AG04450 (cell line): ENCODE measurements around the gene NSMF. TPM values are rescaled to one million over a fixed set of nuclear protein-coding genes. Genes with fewer than 3 reads are reported as not detected.

ENCODE experiments used
- CTCF ChIA-PET: fragments of 300-600, 350-600 bp; formaldehyde crosslinking; extraction: SDS; loops from one replicate; lab custom pipeline; 2022; ENCODE audit warnings: antibody characterized with exemption, inconsistent platforms; lab: Charles Lee
- POLR2A ChIA-PET: fragments of 350-600 bp; formaldehyde crosslinking; extraction: SDS; loops from one replicate; lab custom pipeline; 2021; ENCODE audit warnings: antibody characterized with exemption, inconsistent platforms; lab: Yijun Ruan, JAX
- DNase-seq: peaks from one replicate; pipeline ENCODE4 v3.0.0-alpha.2; 2011; ENCODE audit warnings: low read depth, low spot score
- H3K27ac ChIP-seq: one replicate; pipeline ENCODE4 v1.5.1; 2012; ENCODE audit warnings: low read depth, low read length, control low read depth
- H3K27me3 ChIP-seq: one replicate; pipeline ENCODE4 v1.6.0; 2012; ENCODE audit warnings: low read length; ENCODE audit not compliant: control insufficient read depth, insufficient read depth
- H3K4me3 ChIP-seq: 2 replicates; pipeline ENCODE4 v1.5.1; 2011; ENCODE audit warnings: mild to moderate bottlenecking, low read depth, low read length, control low read depth
- H3K9me3 ChIP-seq: 2 replicates; pipeline ENCODE4 v1.5.1; 2012; ENCODE audit warnings: low read length; ENCODE audit not compliant: control insufficient read depth, insufficient read depth
- polyA plus RNA-seq: library from polyadenylated mRNA; depleted of rRNA; stranded (reverse); fragments of >200 nt; gene quantifications from 2 replicates; pipeline ENCODE4 v1.2.3, GENCODE V29; 2011
- TF ChIP-seq, protein P1 (sequence below): IDR thresholded peaks from 2 replicates; pipeline ENCODE4 v1.5.1; 2011; ENCODE audit warnings: low read depth, low read length, control low read depth, inconsistent platforms

The NSMF gene
- polyA plus RNA-seq, 1 experiment, result 20.7 TPM

DNA sequence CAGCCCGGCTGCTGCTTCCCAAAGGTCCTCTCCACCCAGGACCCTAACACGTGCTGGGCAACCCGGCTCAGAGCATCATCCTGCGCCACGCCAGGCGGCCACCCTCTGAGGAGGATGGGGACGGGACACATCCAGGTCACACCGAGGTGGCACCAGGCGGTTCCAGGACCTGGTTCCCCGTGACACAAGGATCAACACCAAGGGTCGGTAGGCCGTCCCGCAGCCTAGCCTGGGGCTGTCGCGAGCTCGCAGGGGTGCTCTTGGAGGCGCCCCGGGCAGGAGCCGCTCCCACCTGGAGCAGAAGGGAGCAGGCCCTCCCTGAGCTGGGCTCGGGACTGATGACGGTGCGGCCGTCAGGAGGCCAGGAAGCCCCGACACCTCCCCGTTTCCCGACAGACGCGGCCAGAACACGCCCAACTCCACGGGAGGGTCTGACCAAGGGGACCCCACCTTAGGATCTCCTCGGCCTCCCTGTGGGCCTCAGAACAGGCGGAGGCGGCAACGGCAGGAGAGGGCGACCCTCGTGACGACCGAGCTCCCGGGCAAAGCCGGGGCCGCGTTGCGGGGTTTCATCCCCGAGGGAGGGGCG is 42.5 kb downstream of the NSMF start:
- H3K9me3 ChIP-seq, result no peaks in the 10 kb centered on the region; the same call in 1 of the 2 replicates
- ChIA-PET CTCF (no interaction called here), POLR2A (no interaction called here)
- no peak overlapping the region for H3K4me3 ChIP-seq
- no peaks in the 10 kb centered on the region for H3K27me3 ChIP-seq
- no peak for DNase-seq
- H3K27ac ChIP-seq, result no peak overlapping the region
- TF ChIP-seq, protein P1, sequence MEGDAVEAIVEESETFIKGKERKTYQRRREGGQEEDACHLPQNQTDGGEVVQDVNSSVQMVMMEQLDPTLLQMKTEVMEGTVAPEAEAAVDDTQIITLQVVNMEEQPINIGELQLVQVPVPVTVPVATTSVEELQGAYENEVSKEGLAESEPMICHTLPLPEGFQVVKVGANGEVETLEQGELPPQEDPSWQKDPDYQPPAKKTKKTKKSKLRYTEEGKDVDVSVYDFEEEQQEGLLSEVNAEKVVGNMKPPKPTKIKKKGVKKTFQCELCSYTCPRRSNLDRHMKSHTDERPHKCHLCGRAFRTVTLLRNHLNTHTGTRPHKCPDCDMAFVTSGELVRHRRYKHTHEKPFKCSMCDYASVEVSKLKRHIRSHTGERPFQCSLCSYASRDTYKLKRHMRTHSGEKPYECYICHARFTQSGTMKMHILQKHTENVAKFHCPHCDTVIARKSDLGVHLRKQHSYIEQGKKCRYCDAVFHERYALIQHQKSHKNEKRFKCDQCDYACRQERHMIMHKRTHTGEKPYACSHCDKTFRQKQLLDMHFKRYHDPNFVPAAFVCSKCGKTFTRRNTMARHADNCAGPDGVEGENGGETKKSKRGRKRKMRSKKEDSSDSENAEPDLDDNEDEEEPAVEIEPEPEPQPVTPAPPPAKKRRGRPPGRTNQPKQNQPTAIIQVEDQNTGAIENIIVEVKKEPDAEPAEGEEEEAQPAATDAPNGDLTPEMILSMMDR, result no peak

DNA sequence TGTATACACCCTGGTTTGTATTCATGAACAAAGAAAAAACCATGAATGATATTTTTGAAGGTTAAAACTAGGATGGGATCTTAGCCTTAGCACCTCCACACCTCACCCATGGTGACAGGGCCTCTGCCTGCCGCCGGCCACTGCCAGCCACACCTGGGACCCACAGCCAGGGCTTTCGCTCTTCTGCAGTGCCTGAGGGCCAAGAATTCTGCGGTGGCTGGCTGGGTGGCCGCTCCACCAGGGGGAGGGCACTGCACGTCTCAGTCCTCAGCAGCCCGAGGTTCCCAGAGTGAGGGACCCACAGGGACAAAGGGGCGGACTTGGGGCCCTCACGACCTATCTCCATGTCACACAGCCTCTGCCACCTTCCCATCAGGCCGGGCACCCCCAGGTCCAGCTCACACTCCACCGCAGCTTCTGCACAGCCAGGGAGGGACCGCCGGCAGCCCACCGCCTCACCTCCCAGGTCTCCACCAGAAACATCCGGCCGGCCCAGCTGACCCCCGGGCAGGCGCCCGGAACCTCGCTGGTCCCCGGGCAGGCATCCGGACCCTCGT is 43.0 kb downstream of the NSMF start:
- TF ChIP-seq, protein P1, result no peak
- no peak overlapping the region for H3K27ac ChIP-seq
- no peak overlapping the region for H3K4me3 ChIP-seq
- ChIA-PET POLR2A (no interaction called here), CTCF (no interaction called here)
- H3K27me3 ChIP-seq, result no peaks in the 10 kb centered on the region
- no peak for DNase-seq
- no peaks in the 10 kb centered on the region; the same call in 1 of the 2 replicates for H3K9me3 ChIP-seq

DNA sequence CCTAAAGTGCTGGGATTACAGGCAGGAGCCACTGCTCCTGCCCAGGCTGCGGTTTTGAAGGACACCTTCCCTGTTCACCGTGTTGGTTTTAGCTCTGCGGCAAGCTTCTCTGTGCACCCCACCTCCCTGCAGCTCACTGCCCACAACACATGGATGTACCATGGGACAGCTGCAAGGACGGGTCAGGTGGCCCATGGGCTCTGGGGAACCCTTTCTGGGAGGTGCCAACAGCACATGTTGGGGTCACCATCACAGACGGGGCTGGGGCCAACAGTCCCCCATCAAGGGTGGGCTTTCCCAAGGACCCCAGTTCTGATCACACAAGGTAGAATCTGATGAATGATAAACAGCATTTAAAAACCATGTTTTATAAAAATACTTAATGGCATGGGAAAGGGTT is 43.7 kb downstream of the NSMF start:
- ChIA-PET CTCF (no interaction called here), POLR2A (no interaction called here)
- Histone ChIP-seq H3K27me3 (no peaks in the 10 kb centered on the region), H3K27ac (no peak overlapping the region), H3K9me3 (no peaks in the 10 kb centered on the region; the same call in 1 of the 2 replicates), H3K4me3 (no peak overlapping the region)
- DNase-seq, result no peak
- TF ChIP-seq, protein P1, result no peak

DNA sequence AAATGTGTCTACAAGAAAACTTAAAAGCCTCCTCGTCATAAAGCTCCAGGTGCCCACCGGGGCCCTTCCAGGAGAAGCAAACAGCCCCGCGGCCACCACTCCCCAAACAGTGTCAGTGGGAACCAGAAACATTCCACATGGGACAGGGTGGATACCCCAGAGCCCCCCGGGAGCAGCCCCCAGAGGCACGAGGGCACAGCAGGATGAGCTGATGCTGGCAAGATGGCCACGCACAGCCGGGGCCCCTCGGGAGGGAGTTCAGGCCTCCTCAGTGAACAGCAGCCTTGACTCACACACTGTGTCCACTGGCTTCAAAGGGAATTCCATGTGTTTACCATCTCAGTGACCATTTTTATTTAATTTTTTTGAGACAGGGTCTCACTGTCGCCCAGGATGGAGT is 46.7 kb downstream of the NSMF start:
- POLR2A ChIA-PET, result interaction anchor here (1.3 kb wide), 1 partner anchor 11 kb away, joined by 3 read pairs; the partner anchor contains the start of genes EXD3 and NOXA1
- H3K27ac ChIP-seq, result peak overlapping the region; percentile 47
- H3K27me3 ChIP-seq, result no peaks in the 10 kb centered on the region
- no peak overlapping the region for H3K4me3 ChIP-seq
- TF ChIP-seq, protein P1, result no peak
- CTCF ChIA-PET, result interaction anchor here (0.8 to 2.5 kb wide), 3 partner anchors 10 to 126 kb away, joined by 4 to 7 read pairs (median 6); partner anchors contain the start of genes EXD3, NOXA1 and NRARP
- no peaks in the 10 kb centered on the region; the same call in 1 of the 2 replicates for H3K9me3 ChIP-seq
- DNase-seq, result no peak
